KOPT-K1 (cell line): ENCODE measurements around the gene MYLK.
"Not testable (repeated sequence)": the region's sequence is repeated elsewhere in the genome, so short reads cannot be mapped to it uniquely, and the experiment has no call there.

Experiments
- H3K27ac ChIP-seq: fragments of 200-600 bp; sonication (generic); 2 replicates; pipeline ENCODE4 v1.5.1; 2016; ENCODE audit warnings: antibody characterized with exemption, mild to moderate bottlenecking, low read depth, low read length; ENCODE audit not compliant: poor library complexity, severe bottlenecking
- H3K36me3 ChIP-seq: fragments of 200-600 bp; sonication (generic); 2 replicates; pipeline ENCODE4 v1.5.1; 2017; ENCODE audit warnings: antibody characterized with exemption, mild to moderate bottlenecking, low read length, moderate library complexity; ENCODE audit not compliant: insufficient read depth
- H3K9me3 ChIP-seq: fragments of 200-600 bp; sonication (generic); 2 replicates; pipeline ENCODE4 v1.5.1; 2017; ENCODE audit warnings: antibody characterized with exemption, low read length, mild to moderate bottlenecking; ENCODE audit not compliant: insufficient read depth, poor library complexity, severe bottlenecking

The MYLK gene

DNA sequence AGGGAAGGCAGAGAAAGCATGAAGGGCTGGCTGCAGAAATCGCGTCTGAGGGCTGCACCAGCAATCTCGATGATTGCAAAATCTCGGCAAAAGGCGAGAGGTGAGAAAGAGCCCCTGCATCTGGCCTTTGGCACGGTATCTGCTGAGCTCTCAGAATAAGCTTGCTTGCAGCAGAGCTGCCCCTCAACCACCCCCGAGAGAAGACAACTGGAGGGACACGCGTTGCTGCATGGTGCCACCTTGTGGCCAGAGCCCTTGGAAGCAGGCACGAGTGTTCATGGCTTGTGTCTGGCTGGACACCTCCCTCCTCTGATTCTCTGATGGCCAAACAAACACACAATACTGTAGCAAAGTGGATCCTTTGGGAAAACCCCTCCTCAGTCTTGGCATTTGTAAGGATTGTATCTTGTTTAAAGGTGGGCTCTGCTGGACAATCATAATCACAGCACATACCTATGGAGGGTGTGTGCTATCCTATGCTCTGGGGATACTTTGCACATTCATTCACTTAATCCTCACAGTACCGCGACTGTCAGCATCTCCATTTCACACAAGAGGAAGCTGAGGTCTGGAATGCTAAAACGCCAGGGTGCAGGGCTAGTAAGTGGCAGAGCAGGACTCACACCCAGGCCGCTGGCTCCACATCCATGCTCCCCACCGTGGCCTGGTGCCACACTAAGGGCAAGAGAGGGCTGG lies 164.9 kb downstream of the MYLK start:
- H3K9me3 ChIP-seq, H3K27ac ChIP-seq, H3K36me3 ChIP-seq: not testable (repeated sequence)

DNA sequence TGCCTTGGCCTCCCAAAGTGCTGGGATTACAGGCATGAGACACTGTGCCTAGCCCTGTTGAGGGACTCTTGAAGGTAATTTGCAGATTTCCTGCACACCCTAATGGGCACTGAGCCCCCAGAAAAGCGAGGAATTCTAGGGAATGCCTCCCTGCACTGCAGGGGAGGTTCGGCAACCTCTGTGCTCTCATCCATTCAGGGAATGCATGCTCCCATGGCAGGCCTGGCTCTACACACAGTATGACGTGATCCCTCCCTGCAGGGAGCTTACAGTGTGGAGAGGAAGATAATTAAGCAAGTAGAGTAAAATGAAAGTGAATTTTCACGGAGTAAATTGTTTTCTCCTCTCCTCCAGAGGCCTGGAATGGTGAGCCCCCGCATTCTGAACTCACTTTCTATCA lies 166.0 kb downstream of the MYLK start:
- Histone ChIP-seq H3K36me3 (no peaks in the 10 kb centered on the region), H3K27ac (no peak overlapping the region), H3K9me3 (no peaks in the 10 kb centered on the region)

DNA sequence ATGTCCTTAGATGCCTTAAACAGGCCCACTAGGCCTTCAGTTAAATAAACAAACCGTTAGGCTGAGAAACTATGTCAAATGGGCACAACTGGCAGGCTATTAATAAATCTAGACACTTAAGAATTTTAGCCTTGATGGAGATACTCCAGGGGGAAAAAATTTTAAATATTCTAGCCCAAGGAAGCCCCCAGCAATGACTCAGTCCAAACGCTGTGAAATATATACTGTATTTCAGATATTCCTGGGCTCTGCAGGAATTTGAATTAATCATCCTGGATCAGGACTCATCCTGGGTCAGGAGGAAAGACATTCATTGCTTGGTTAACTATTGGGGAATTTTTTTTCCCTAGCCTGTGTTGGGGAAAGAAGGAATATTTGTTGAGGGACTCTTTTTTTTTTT lies 166.7 kb downstream of the MYLK start:
- H3K36me3 ChIP-seq, H3K9me3 ChIP-seq, H3K27ac ChIP-seq: not testable (repeated sequence)

DNA sequence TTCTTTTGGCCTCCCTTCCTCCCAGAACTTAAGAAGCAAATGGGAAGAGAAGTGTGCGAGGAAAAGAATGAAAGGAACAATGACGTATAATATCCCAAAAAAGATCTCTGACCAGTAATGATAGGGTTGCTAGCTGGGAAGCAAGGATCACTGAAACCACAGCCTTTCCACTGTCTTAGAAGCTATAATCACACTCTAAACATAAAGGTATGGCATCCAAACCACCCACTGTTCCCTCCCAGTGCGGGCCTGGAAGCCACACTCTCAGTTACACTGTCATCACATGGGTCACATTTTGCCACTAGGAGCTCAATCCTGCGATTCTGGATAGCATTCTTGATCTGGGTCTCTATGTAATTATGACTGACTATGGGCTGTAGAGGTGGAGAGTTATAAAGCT lies 167.7 kb downstream of the MYLK start:
- Histone ChIP-seq H3K27ac (no peak overlapping the region), H3K36me3 (no peaks in the 10 kb centered on the region), H3K9me3 (no peaks in the 10 kb centered on the region)

DNA sequence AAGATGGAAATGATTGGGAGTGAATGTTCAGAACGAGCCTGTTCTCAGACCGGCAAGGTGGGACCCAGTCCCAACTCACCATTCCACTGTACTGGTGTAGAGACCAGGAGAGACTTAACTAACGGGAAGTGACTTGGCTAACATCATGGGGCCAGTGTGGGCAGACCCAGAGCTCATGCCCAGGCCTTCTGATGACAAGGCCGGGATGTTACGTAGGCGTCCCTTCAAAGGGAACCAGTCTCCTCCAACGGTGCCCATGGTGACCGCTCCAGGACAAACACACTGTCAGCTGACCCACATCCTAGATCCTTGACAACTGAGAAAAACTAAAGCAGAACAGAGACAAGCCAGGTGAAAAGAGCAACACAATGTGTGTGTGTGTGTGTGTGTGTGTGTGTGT lies 170.9 kb downstream of the MYLK start:
- no peaks in the 10 kb centered on the region for H3K36me3 ChIP-seq
- H3K9me3 ChIP-seq = no peaks in the 10 kb centered on the region
- no peak overlapping the region for H3K27ac ChIP-seq

GRCh38 chr3:123712077-123712860 lies 171.9 kb downstream of the MYLK start:
- no peaks in the 10 kb centered on the region for H3K36me3 ChIP-seq
- no peaks in the 10 kb centered on the region for H3K9me3 ChIP-seq
- no peak overlapping the region for H3K27ac ChIP-seq

- no peaks in the 10 kb centered on the region for H3K9me3 ChIP-seq
- H3K36me3 ChIP-seq = no peaks in the 10 kb centered on the region
- no peak overlapping the region for H3K27ac ChIP-seq
Observed at GRCh38 chr3:123711356-123711755, 172.8 kb downstream of the MYLK start.

- Histone ChIP-seq H3K36me3 (no peaks in the 10 kb centered on the region), H3K27ac (no peak overlapping the region), H3K9me3 (no peaks in the 10 kb centered on the region)
Observed at GRCh38 chr3:123708531-123708930, 175.6 kb downstream of the MYLK start.

- not testable (repeated sequence) for H3K27ac ChIP-seq, H3K9me3 ChIP-seq, H3K36me3 ChIP-seq
Observed at GRCh38 chr3:123707641-123708040, 176.5 kb downstream of the MYLK start.

- Histone ChIP-seq H3K36me3 (no peaks in the 10 kb centered on the region), H3K9me3 (no peaks in the 10 kb centered on the region), H3K27ac (no peak overlapping the region)
Observed at GRCh38 chr3:123706871-123707270, 177.3 kb downstream of the MYLK start.

GRCh38 chr3:123705488-123706285 lies 178.4 kb downstream of the MYLK start:
- H3K9me3 ChIP-seq = no peaks in the 10 kb centered on the region
- H3K27ac ChIP-seq = no peak overlapping the region
- no peaks in the 10 kb centered on the region for H3K36me3 ChIP-seq

DNA sequence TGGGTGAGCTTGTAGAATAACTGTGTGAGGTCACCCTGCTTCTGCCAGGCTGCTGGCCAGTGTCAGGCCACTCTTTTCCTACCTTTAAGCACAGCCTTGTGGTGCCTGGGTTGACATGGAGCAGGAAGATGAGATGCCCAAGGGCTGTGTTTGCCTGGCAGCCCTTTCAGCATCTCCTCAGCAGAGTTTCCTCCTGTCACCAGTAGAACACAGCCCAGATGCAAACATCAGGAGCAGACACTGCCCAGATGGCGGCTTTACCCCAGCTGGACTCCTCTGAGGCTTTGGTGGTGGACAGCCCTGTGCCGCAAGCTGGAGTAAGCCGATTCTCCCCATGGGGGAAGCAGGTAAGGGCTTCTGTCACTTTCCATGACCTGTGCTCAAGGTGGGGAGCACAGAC lies 180.5 kb downstream of the MYLK start:
- not testable (repeated sequence) for H3K27ac ChIP-seq, H3K9me3 ChIP-seq, H3K36me3 ChIP-seq

DNA sequence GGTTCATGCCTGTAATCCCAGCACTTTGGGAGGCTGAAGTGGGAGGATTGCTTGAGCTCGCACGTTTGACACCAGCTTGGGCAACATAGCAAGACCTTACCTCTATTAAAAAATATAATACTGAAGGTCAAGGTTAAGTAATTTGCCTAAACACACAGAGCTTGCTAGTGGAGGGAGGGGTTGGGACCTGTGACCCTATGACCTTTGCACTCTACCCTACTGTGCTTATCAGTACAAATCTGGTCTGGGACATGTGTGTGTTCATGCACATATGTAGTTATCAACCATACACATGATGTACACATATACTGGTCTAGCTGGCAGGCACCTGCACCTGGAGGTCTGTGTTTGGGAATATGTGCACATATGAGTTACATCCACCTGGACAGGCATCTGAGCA lies 181.4 kb downstream of the MYLK start:
- Histone ChIP-seq H3K36me3 (no peaks in the 10 kb centered on the region), H3K9me3 (no peaks in the 10 kb centered on the region), H3K27ac (no peak overlapping the region)

DNA sequence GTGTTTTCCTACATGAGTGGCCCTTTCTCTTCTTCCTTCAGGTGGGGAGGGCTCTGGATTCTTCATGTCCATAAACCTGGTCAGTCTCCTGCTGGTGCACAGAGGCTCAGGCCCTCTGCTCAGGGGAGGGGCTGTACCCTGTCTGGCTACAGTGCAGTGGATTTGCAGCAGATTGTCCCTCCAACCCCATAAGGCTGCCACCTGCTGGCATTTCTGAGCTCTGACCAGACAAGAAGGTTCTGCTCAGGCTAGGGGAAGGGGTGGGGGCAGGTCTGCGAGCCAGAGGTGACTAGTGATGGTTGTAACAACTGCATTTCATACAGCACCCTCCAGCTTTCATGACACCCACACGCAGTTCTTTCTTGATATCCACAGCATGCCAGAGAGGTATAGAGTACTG lies 182.1 kb downstream of the MYLK start:
- H3K9me3 ChIP-seq, H3K36me3 ChIP-seq, H3K27ac ChIP-seq: not testable (repeated sequence)
